Suprapubic skin (tissue), 4 donors: Measurements from ENCODE around the gene ZSCAN1.

Source experiments
- CTCF ChIP-seq, 2 donors: fragments of 200-600 bp in 1 of 2; fragments of 450-650 bp in 1 of 2; sonication (generic) in 1 of 2; IDR thresholded peaks; one replicate each; pipeline ENCODE4 v1.5.1; 2016 to 2019; ENCODE audit warnings: antibody characterized with exemption in 2 of 2, mild to moderate bottlenecking in 1 of 2, moderate library complexity in 1 of 2
- POLR2A ChIP-seq, 2 donors: fragments of 450-650 bp; IDR thresholded peaks; one replicate each; pipeline ENCODE4 v1.6.1; 2017; ENCODE audit warnings: antibody characterized with exemption in 2 of 2, mild to moderate bottlenecking in 2 of 2, moderate library complexity in 2 of 2
- POLR2AphosphoS5 ChIP-seq, 3 donors: sonication (generic); formaldehyde crosslinking; IDR thresholded peaks; one replicate each; pipeline ENCODE4 v1.6.1; 2017; ENCODE audit warnings: antibody characterized with exemption in 3 of 3

- TF ChIP-seq CTCF (IDR thresholded peaks at IDR 0.05) = no peak
- TF ChIP-seq POLR2AphosphoS5 (IDR thresholded peaks at IDR 0.05) = no peak
- no peak for TF ChIP-seq POLR2A (IDR thresholded peaks at IDR 0.05)
These were observed 41.0 kb upstream of the ZSCAN1 start for GRCh38 chr19:57992841-57993240.
